Body of pancreas (tissue), 4 donors: Measurements from ENCODE around the gene C1QC. TPM values are rescaled to one million over a fixed set of nuclear protein-coding genes. Genes with fewer than 3 reads are reported as not detected.

Experiments
- ATAC-seq: fragments of 150-250 bp; one replicate; pipeline ENCODE4 v1.9.1; 2016
- DNase-seq, 4 donors: peaks; one replicate each; pipeline ENCODE4 v3.0.0-alpha.2; 2019
- H3K27ac ChIP-seq, 4 donors: fragments of 200-600 bp; sonication (generic); 1 replicate in 3 of 4; 2 replicates in 1 of 4; pipeline versions ENCODE4 v1.5.1 to v1.6.1; 2016 to 2019; ENCODE audit warnings: mild to moderate bottlenecking in 1 of 4, mixed read lengths in 1 of 4, moderate library complexity in 1 of 4
- H3K27me3 ChIP-seq, 2 donors: fragments of 200-600 bp; sonication (generic); one replicate each; pipeline ENCODE4 v1.6.0; 2016; ENCODE audit warnings: mild to moderate bottlenecking in 1 of 2
- H3K36me3 ChIP-seq, 2 donors: fragments of 200-600 bp; sonication (generic); replicated peaks in 1 of 2; 2 replicates each; pipeline ENCODE4 v1.5.1; 2016; ENCODE audit warnings: low read depth in 2 of 2; ENCODE audit not compliant: insufficient read depth in 1 of 2
- H3K4me1 ChIP-seq: fragments of 200-600 bp; sonication (generic); one replicate; pipeline ENCODE4 v1.6.0; 2016
- H3K4me3 ChIP-seq, 2 donors: fragments of 200-600 bp; sonication (generic); 1 replicate in 1 of 2; 2 replicates in 1 of 2; pipeline ENCODE4 v1.5.1; 2016 to 2019
- H3K9me3 ChIP-seq, 3 donors: fragments of 200-600 bp; sonication (generic); 1 replicate in 2 of 3; 2 replicates in 1 of 3; pipeline ENCODE4 v1.5.1; 2016
- POLR2A ChIP-seq, 3 donors: fragments of 450-650 bp; IDR thresholded peaks; one replicate each; pipeline ENCODE4 v1.6.1; 2016; ENCODE audit warnings: antibody characterized with exemption in 3 of 3, mild to moderate bottlenecking in 2 of 3
- whole genome bisulfite sequencing, 2 donors: methylation state at CpG; one replicate each; pipeline ENCODE4 v1.1.5; 2017; 5-methylcytosine and 5-hydroxymethylcytosine counted together
- intact Hi-C: fragments of 100-400 bp; cut with DNase I; formaldehyde crosslinking; loops from one replicate; pipeline ENCODE4 v1.15.1; 2023
- total RNA-seq, 2 donors: library from RNA; depleted of rRNA; stranded (reverse); fragments of >200 nt; gene quantifications; one replicate each; pipeline ENCODE4 v1.1.0, GENCODE V29; 2016
- TF ChIP-seq, protein P1 (sequence below), 7 experiments: fragments of 450-650 bp in 4 of 7; fragments of 200-600 bp in 3 of 7; sonication (generic) in 3 of 7; IDR thresholded peaks; one replicate each; pipeline ENCODE4 v1.5.1; 2016 to 2019; ENCODE audit warnings: antibody characterized with exemption in 7 of 7

Gene C1QC
- total RNA-seq, 2 donors from 2014 or later = 54.7 to 103 TPM

GRCh38 chr1:22650089-22650693 lies 6.8 kb downstream of the C1QC start:
- no peak overlapping the region for H3K27ac ChIP-seq
- H3K4me1 ChIP-seq = no peaks in the 10 kb centered on the region
- 80 to 89% methylated on average over 13 of the region's 13 CpGs for WGBS, 2 donors
- no peaks in the 10 kb centered on the region for H3K9me3 ChIP-seq
- ATAC-seq = no peak
- H3K36me3 ChIP-seq = no peaks in the 10 kb centered on the region
- TF ChIP-seq, protein P1, sequence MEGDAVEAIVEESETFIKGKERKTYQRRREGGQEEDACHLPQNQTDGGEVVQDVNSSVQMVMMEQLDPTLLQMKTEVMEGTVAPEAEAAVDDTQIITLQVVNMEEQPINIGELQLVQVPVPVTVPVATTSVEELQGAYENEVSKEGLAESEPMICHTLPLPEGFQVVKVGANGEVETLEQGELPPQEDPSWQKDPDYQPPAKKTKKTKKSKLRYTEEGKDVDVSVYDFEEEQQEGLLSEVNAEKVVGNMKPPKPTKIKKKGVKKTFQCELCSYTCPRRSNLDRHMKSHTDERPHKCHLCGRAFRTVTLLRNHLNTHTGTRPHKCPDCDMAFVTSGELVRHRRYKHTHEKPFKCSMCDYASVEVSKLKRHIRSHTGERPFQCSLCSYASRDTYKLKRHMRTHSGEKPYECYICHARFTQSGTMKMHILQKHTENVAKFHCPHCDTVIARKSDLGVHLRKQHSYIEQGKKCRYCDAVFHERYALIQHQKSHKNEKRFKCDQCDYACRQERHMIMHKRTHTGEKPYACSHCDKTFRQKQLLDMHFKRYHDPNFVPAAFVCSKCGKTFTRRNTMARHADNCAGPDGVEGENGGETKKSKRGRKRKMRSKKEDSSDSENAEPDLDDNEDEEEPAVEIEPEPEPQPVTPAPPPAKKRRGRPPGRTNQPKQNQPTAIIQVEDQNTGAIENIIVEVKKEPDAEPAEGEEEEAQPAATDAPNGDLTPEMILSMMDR (IDR thresholded peaks at IDR 0.05) = no peak
- no peak for TF ChIP-seq POLR2A (IDR thresholded peaks at IDR 0.05)
- DNase-seq = no peak
- H3K4me3 ChIP-seq = no peak overlapping the region
- no peaks in the 10 kb centered on the region for H3K27me3 ChIP-seq
- intact Hi-C loops = no loop called here

DNA sequence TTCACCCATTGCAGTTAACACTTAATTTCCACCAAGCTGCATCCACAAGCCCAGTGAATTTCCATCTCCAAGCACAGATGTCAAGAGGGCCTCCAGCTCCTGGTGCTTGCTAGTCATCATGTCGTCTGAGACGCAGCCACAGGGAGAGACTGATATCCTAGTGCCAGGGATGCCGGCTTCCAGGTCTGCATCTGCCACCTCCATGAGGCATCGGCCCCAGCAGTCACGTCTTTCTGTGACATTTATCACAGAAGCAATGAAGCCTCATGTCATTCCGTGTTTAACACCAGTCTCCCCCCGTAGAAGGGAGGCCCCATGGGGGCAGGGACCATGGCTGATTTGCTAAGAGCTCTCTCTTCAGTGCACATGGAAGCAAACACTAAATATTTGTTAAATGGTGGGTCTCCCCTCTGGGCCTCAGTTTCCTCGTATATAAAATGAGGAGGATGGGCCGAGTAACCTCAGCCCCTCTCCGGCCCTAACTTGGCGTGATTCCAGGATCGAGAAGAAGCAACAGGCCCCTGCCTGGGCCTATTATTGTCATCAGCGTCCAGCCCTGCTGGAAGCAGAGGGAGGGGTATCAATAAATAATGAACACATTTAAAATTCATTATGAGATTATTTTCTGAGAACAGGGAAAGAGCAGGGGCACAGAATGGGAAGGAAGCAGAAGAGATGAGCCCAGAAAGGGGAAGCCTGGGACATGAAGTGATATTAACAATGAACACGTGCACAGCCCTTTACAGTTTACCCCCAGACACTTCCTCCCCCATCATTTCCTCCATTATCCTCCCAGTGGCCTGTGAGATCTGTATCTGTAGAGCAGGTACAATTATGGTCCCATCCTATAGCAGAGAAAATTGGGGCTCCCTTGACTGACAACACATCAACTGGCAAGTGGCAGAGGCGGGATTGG lies 8.8 kb downstream of the C1QC start:
- TF ChIP-seq POLR2A (IDR thresholded peaks at IDR 0.05) = no peak
- TF ChIP-seq, protein P1 (IDR thresholded peaks at IDR 0.05) = no peak
- H3K36me3 ChIP-seq = no peaks in the 10 kb centered on the region
- ATAC-seq (no peak), DNase-seq (no peak)
- H3K4me1 ChIP-seq = no peaks in the 10 kb centered on the region
- H3K27ac ChIP-seq = no peak overlapping the region
- H3K4me3 ChIP-seq = no peak overlapping the region
- no peaks in the 10 kb centered on the region for H3K9me3 ChIP-seq
- intact Hi-C loops = no loop called here
- no peaks in the 10 kb centered on the region for H3K27me3 ChIP-seq
- WGBS, 2 donors = 66 to 76% methylated on average over 13 to 15 of the region's 15 CpGs

- DNase-seq (peak in 2 of 4 donors; percentile 13 to 69), ATAC-seq (no peak)
- Histone ChIP-seq H3K27me3 (no peaks in the 10 kb centered on the region), H3K27ac (peak within 1 kb of the TSS in 1 of 4 donors; percentile 17), H3K4me1 (no peaks in the 10 kb centered on the region), H3K9me3 (no peaks in the 10 kb centered on the region), H3K36me3 (no peaks in the 10 kb centered on the region), H3K4me3 (no peak within 1 kb of the TSS)
- TF ChIP-seq POLR2A (IDR thresholded peaks at IDR 0.05) = peak in 1 of 3 donors; percentile 44
- TF ChIP-seq, protein P1 (IDR thresholded peaks at IDR 0.05) = no peak
- WGBS, 2 donors = 81 to 85% methylated on average over 7 to 12 of the region's 13 CpGs
- intact Hi-C loops = no loop called here
Observed at GRCh38 chr1:22652881-22653316, 9.5 kb downstream of the C1QC start, which contains the start of gene C1QB. Gene C1QB, plus strand, starts transcription at chr1:22653236. Its CDS starts 6,227 bp downstream, at chr1:22659463.

DNA sequence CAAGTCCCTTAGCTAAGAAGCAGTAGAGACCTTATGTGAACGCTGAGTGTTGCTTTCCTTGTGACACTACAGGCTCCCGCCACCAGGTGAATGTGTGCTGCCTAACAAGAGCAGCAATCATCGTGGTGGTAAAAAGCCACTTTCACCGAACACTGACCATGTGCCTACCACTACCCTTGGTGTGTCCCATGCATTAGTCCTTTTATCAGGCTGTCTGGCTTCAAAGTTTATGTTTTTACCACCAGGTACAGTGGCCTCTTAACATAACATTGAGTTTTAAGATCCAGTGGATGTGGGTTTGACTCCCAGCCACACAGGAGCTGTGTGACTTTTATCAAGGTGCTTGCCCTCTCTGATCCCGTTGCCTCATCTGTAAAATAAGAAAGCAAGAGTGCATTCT lies 11.3 kb downstream of the C1QC start:
- 51 to 59% methylated on average over 4 to 5 of the region's 5 CpGs for WGBS, 2 donors
- intact Hi-C loops = no loop called here
- Histone ChIP-seq H3K27me3 (no peaks in the 10 kb centered on the region), H3K4me3 (no peak overlapping the region), H3K9me3 (no peaks in the 10 kb centered on the region), H3K4me1 (no peaks in the 10 kb centered on the region), H3K27ac (no peak overlapping the region), H3K36me3 (no peaks in the 10 kb centered on the region)
- DNase-seq (no peak), ATAC-seq (no peak)
- TF ChIP-seq POLR2A (IDR thresholded peaks at IDR 0.05) = no peak

DNA sequence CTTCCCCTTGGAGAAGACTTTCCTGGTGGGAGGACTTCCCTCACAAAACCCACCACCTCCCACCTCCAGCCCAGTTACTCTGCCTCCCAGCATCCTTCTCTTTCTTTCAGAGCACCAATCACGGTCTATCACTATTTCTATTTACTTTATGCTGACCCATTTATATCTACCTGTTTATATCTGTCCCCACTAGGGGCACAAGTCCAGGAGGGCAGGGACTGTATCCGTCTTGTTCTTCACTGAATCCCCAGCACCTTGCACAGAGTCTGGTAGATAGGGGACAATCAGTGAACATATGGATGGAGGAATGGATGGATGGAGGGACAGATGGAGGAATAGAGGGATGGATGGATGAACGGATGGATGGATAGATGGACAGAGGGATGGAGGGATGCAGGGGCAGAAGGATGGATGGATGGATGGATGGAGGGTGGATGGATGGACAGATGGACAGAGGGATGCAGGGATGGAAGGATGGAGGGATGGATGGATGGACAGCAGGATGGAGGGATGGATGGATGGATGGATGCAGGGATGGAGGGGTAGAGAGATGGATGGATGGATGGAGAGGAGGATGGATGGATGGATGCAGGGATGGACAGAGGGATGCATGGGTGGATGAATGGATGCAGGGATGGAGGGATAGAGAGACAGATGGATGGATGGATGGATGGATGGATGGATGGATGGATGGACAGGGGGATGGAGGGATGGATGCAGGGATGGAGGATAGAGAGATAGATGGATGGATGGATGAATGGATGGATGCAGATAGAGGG lies 15.1 kb downstream of the C1QC start:
- no peak for DNase-seq
- Histone ChIP-seq H3K4me1 (no peaks in the 10 kb centered on the region), H3K27me3 (no peaks in the 10 kb centered on the region), H3K36me3 (no peaks in the 10 kb centered on the region), H3K27ac (no peak overlapping the region), H3K9me3 (no peaks in the 10 kb centered on the region), H3K4me3 (no peak overlapping the region)
- ATAC-seq = no peak
- TF ChIP-seq, protein P1 (IDR thresholded peaks at IDR 0.05) = no peak
- no peak for TF ChIP-seq POLR2A (IDR thresholded peaks at IDR 0.05)
- 33 to 43% methylated on average over 3 of the region's 3 CpGs for WGBS, 2 donors
- intact Hi-C loops = no loop called here
